Thyroid gland (tissue), 4 donors: Measurements from ENCODE around the gene BICRA. TPM values are rescaled to one million over a fixed set of nuclear protein-coding genes. Genes with fewer than 3 reads are reported as not detected.

Experiments
- DNase-seq, 2 donors: peaks; one replicate each; pipeline ENCODE4 v3.0.0-alpha.2; 2019
- H3K27ac ChIP-seq, 3 donors: fragments of 200-600 bp; sonication (generic); 1 replicate in 2 of 3; 2 replicates in 1 of 3; pipeline ENCODE4 v1.5.1; 2016 to 2019; ENCODE audit warnings: mild to moderate bottlenecking in 1 of 3, moderate library complexity in 1 of 3
- H3K27me3 ChIP-seq: fragments of 200-600 bp; sonication (generic); one replicate; pipeline ENCODE4 v1.5.1; 2019
- H3K36me3 ChIP-seq, 2 donors: fragments of 200-600 bp; sonication (generic); one replicate each; pipeline ENCODE4 v1.5.1; 2016 to 2019
- H3K4me1 ChIP-seq, 2 donors: fragments of 200-600 bp; sonication (generic); one replicate each; pipeline ENCODE4 v1.5.1; 2017 to 2019
- H3K4me3 ChIP-seq, 3 donors: fragments of 200-600 bp; sonication (generic); replicated peaks in 1 of 3; 1 replicate in 2 of 3; 2 replicates in 1 of 3; pipeline ENCODE4 v1.5.1; 2016; ENCODE audit warnings: mild to moderate bottlenecking in 1 of 3
- H3K9me3 ChIP-seq: fragments of 200-600 bp; sonication (generic); one replicate; pipeline ENCODE4 v1.5.1; 2017
- CTCF ChIP-seq, 6 experiments: fragments of 200-600 bp in 3 of 6; fragments of 450-650 bp in 3 of 6; sonication (generic) in 3 of 6; IDR thresholded peaks; one replicate each; pipeline ENCODE4 v1.5.1; 2016 to 2019; ENCODE audit warnings: antibody characterized with exemption in 6 of 6, mild to moderate bottlenecking in 2 of 6, inconsistent platforms in 1 of 6, moderate library complexity in 1 of 6
- POLR2A ChIP-seq, 2 donors: fragments of 450-650 bp; IDR thresholded peaks; one replicate each; pipeline ENCODE4 v1.6.1; 2017; ENCODE audit warnings: antibody characterized with exemption in 2 of 2, mild to moderate bottlenecking in 2 of 2, moderate library complexity in 1 of 2
- WGBS, 2 donors: methylation state at CpG; one replicate each; pipeline ENCODE4 v1.1.5; 2017; 5-methylcytosine and 5-hydroxymethylcytosine counted together
- intact Hi-C: fragments of 100-400 bp; cut with DNase I; formaldehyde crosslinking; loops from one replicate; pipeline ENCODE4 v1.15.1; 2023
- total RNA-seq, 4 donors: library from RNA; depleted of rRNA; stranded (reverse); fragments of >200 nt; gene quantifications; one replicate each; pipeline ENCODE4 v1.2.3, GENCODE V29; 2016

BICRA gene
- total RNA-seq, 4 donors from 2014 or later = 5.8 to 15.2 (median 13.2) TPM

GRCh38 chr19:47682939-47683338, 74.0 kb downstream of the BICRA start:
- intact Hi-C loops = no loop called here
- Histone ChIP-seq H3K4me3 (no peak overlapping the region), H3K27ac (no peak overlapping the region), H3K36me3 (peaks cover 20 to 24% of the 10 kb centered on the region in 2 donors), H3K4me1 (no peaks in the 10 kb centered on the region), H3K27me3 (no peaks in the 10 kb centered on the region), H3K9me3 (no peaks in the 10 kb centered on the region)
- no peak for DNase-seq
- 90% methylated on average over 6 of the region's 6 CpGs for WGBS, 2 donors
- no peak for TF ChIP-seq CTCF (IDR thresholded peaks at IDR 0.05)
- TF ChIP-seq POLR2A (IDR thresholded peaks at IDR 0.05) = no peak

DNA sequence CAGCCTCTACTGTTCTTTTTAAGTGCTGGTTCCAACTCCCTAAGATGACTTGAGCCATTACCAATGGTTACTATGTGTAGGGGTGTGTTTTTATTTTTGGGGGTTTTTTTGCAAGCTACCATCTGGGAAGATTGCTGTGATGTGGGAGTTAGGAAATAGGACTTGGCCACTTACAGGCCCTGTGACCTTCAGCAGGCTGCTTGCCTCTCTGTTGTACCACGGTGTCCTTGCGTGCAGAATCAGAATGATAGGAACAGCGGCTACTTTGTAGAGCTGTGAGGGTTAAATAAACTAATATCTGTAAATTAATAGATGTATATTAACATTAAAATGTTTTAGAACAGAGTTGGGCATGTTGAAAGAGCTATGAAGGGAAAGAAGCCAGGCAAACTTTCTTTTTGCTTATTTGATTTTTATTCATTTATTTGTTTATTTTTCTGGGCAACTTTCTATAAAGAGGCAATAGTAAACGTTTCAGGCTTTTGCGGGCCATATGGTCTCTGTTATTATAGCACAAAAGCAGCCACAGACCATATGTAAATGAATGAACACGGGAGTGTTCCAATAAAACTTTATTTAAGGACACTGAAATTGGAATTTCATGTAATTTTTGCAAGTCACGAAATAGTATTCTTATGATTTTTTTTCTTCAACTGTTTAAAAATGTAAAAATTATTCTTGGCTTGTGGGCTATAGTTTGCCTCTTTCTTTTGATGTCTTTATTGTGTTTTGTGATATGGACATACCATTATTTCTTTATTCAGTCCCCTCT, 77.9 kb downstream of the BICRA start:
- no peak for DNase-seq
- Histone ChIP-seq H3K36me3 (no peaks in the 10 kb centered on the region), H3K4me1 (no peaks in the 10 kb centered on the region), H3K9me3 (no peaks in the 10 kb centered on the region), H3K27me3 (no peaks in the 10 kb centered on the region), H3K4me3 (no peak overlapping the region), H3K27ac (no peak overlapping the region)
- TF ChIP-seq CTCF (IDR thresholded peaks at IDR 0.05) (no peak), POLR2A (IDR thresholded peaks at IDR 0.05) (no peak)
- intact Hi-C loops = no loop called here
- WGBS, 2 donors = 92% methylated on average over 7 of the region's 7 CpGs

DNA sequence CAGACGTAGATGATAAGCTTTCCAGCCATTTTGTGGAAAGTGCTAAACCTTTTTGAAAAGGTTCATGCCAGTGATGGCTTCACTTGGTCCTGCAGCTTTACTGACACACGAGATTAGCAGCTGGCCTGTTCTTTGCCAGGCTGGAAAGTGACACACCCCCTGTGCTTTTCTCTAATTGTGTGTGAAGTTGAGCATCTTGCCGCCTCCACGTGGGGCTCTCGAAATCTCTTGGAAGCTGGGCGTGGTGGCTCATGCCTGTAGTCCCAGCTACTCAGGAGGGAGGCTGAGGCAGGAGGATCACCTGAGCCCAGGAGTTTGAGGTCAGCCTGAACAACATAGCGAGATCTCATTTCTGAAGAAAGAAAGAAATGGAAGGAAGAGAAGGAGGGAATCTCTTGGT, 79.0 kb downstream of the BICRA start:
- H3K9me3 ChIP-seq = no peaks in the 10 kb centered on the region
- H3K4me3 ChIP-seq = no peak overlapping the region
- H3K4me1 ChIP-seq = no peaks in the 10 kb centered on the region
- WGBS, 2 donors = 86% methylated on average over 7 of the region's 7 CpGs
- TF ChIP-seq CTCF (IDR thresholded peaks at IDR 0.05) (no peak), POLR2A (IDR thresholded peaks at IDR 0.05) (no peak)
- H3K27ac ChIP-seq = no peak overlapping the region
- intact Hi-C loops = no loop called here
- no peaks in the 10 kb centered on the region for H3K27me3 ChIP-seq
- H3K36me3 ChIP-seq = no peaks in the 10 kb centered on the region
- no peak for DNase-seq

DNA sequence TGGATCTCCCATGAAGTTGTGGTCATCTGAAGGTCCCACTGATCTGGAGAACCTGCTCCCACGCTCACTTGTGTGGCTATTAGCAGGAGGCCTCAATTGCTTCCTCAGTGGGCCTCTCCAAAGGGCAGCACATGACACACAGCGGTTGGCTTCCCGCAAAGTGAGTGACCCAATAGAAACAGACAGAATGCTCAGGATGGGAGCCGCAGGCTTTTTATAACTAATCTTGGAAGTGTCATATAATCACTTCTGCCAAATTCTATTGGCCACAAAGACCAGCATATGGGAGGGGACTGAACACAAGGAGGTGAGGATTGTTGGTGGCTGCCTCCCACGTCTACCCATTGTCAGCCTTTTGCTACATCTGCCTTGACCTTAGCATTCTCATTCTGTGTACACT, 82.2 kb downstream of the BICRA start:
- WGBS, 2 donors = 95 to 99% methylated on average over 5 of the region's 5 CpGs

More for the DNA sequence above, 82.2 kb downstream of the BICRA start:
- H3K4me3 ChIP-seq = no peak overlapping the region
- intact Hi-C loops = no loop called here
- no peaks in the 10 kb centered on the region for H3K9me3 ChIP-seq
- no peaks in the 10 kb centered on the region for H3K36me3 ChIP-seq
- no peak for DNase-seq
- H3K27me3 ChIP-seq = no peaks in the 10 kb centered on the region
- H3K4me1 ChIP-seq = no peaks in the 10 kb centered on the region
- TF ChIP-seq POLR2A (IDR thresholded peaks at IDR 0.05) (no peak), CTCF (IDR thresholded peaks at IDR 0.05) (no peak)
- no peak overlapping the region for H3K27ac ChIP-seq
